IMR-90 (cell line): ENCODE results near the gene HOXA2. TPM values are rescaled to one million over a fixed set of nuclear protein-coding genes. Genes with fewer than 3 reads are reported as not detected.

Source experiments
- ATAC-seq: fragments of 200-7000 bp; cut with Tn5 transposase; 2 replicates; pipeline ENCODE4 v1.9.1; 2020; ENCODE audit warnings: low read depth, mild to moderate bottlenecking, moderate library complexity
- BruUV-seq: library from RNA; stranded (reverse); fragments of 400-500 nt; replicated peaks from 2 replicates; lab custom pipeline; 2021; lab: Mats Ljungman, UMichigan
- CTCF ChIA-PET: fragments of 300-600 bp; formaldehyde crosslinking; extraction: SDS; loops from one replicate; lab custom pipeline; 2021; ENCODE audit warnings: antibody characterized with exemption; lab: Yijun Ruan, JAX
- POLR2A ChIA-PET: fragments of 300-600 bp; sonication (Branson Sonifier 250); formaldehyde crosslinking; loops from one replicate; lab custom pipeline; 2022; ENCODE audit warnings: antibody characterized with exemption; ENCODE audit not compliant: unreplicated experiment; lab: Charles Lee
- DNase-seq: peaks from one replicate; pipeline ENCODE4 v3.0.0; 2013
- H2AFZ ChIP-seq: replicated peaks from 2 replicates; pipeline ENCODE3; 2013; ENCODE audit warnings: low read length, mild to moderate bottlenecking; ENCODE audit not compliant: poor library complexity
- H2AK5ac ChIP-seq: 2 replicates; pipeline ENCODE4 v1.6.1; 2013; ENCODE audit warnings: low read depth, low read length, inconsistent platforms
- H2AK9ac ChIP-seq: replicated peaks from 2 replicates; pipeline ENCODE3; 2013; ENCODE audit warnings: mild to moderate bottlenecking, low read depth, low read length, moderate library complexity; ENCODE audit not compliant: poor library complexity
- H2BK120ac ChIP-seq: 2 replicates; pipeline ENCODE4 v1.6.1; 2013; ENCODE audit warnings: low read depth, low read length, inconsistent platforms
- H2BK15ac ChIP-seq: 3 replicates; pipeline ENCODE4 v1.6.1; 2013; ENCODE audit warnings: low read depth, low read length, inconsistent platforms
- H2BK20ac ChIP-seq: 2 replicates; pipeline ENCODE4 v1.6.1; 2013; ENCODE audit warnings: low read depth, mild to moderate bottlenecking, inconsistent platforms, low read length, moderate library complexity
- H2BK5ac ChIP-seq: 2 replicates; pipeline ENCODE4 v1.6.1; 2013; ENCODE audit warnings: mild to moderate bottlenecking, low read depth, low read length, inconsistent platforms; ENCODE audit not compliant: poor library complexity, severe bottlenecking
- H3K14ac ChIP-seq: replicated peaks from 2 replicates; pipeline ENCODE4 v1.6.1; 2013; ENCODE audit warnings: low read depth, low read length, inconsistent platforms
- H3K18ac ChIP-seq: 2 replicates; pipeline ENCODE4 v1.6.1; 2013; ENCODE audit warnings: low read depth, low read length, control low read depth
- H3K23ac ChIP-seq: 2 replicates; pipeline ENCODE4 v1.6.1; 2013; ENCODE audit warnings: low read depth, low read length, inconsistent platforms
- H3K27ac ChIP-seq: 2 replicates; pipeline ENCODE4 v1.5.1; 2013; ENCODE audit warnings: mild to moderate bottlenecking, control low read depth, low read length; ENCODE audit not compliant: insufficient read depth
- H3K27me3 ChIP-seq: 2 replicates; pipeline ENCODE4 v1.6.1; 2013; ENCODE audit warnings: low read length; ENCODE audit not compliant: control insufficient read depth, insufficient read depth
- H3K36me3 ChIP-seq: 2 replicates; pipeline ENCODE4 v1.6.1; 2013; ENCODE audit warnings: low read length, mixed read lengths; ENCODE audit not compliant: control insufficient read depth, insufficient read depth
- H3K4ac ChIP-seq: 2 replicates; pipeline ENCODE4 v1.6.1; 2013; ENCODE audit warnings: low read depth, low read length, inconsistent platforms
- H3K4me1 ChIP-seq: 2 replicates; pipeline ENCODE4 v1.6.1; 2013; ENCODE audit warnings: low read length, mixed read lengths; ENCODE audit not compliant: control insufficient read depth, insufficient read depth
- H3K4me2 ChIP-seq: 2 replicates; pipeline ENCODE4 v1.6.1; 2013; ENCODE audit warnings: low read depth, mild to moderate bottlenecking, control low read depth, low read length, moderate library complexity
- H3K4me3 ChIP-seq: 2 replicates; pipeline ENCODE4 v1.5.1; 2013; ENCODE audit warnings: low read depth, mild to moderate bottlenecking, control low read depth, low read length, moderate library complexity; ENCODE audit not compliant: insufficient read depth
- H3K56ac ChIP-seq: 2 replicates; pipeline ENCODE4 v1.6.1; 2013; ENCODE audit warnings: low read length, inconsistent platforms; ENCODE audit not compliant: insufficient read depth; ENCODE audit errors: extremely low read depth
- H3K79me1 ChIP-seq, 2 experiments: 2 replicates each; pipeline ENCODE4 v1.6.1; 2013; ENCODE audit warnings: low read length in 2 of 2, inconsistent platforms in 1 of 2, low read depth in 1 of 2
- H3K9ac ChIP-seq: 2 replicates; pipeline ENCODE4 v1.6.1; 2013; ENCODE audit warnings: low read depth, low read length, control low read depth
- H3K9me1 ChIP-seq: 2 replicates; pipeline ENCODE4 v1.6.1; 2013; ENCODE audit warnings: low read length, inconsistent platforms; ENCODE audit not compliant: insufficient read depth
- H3K9me3 ChIP-seq: 2 replicates; pipeline ENCODE4 v1.6.1; 2013; ENCODE audit warnings: low read length; ENCODE audit not compliant: control insufficient read depth, insufficient read depth
- H4K20me1 ChIP-seq: 2 replicates; pipeline ENCODE4 v1.6.1; 2013; ENCODE audit warnings: low read length, inconsistent platforms; ENCODE audit not compliant: insufficient read depth
- H4K5ac ChIP-seq: 2 replicates; pipeline ENCODE4 v1.6.1; 2013; ENCODE audit warnings: mild to moderate bottlenecking, low read depth, low read length, control low read depth
- H4K8ac ChIP-seq, 2 experiments: 2 replicates each; pipeline ENCODE4 v1.6.1; 2013; ENCODE audit warnings: low read depth in 2 of 2, low read length in 2 of 2, control low read depth in 1 of 2, inconsistent platforms in 1 of 2
- H4K91ac ChIP-seq: 2 replicates; pipeline ENCODE4 v1.6.1; 2013; ENCODE audit warnings: low read depth, low read length, inconsistent platforms; ENCODE audit not compliant: insufficient read depth
- BHLHE40 ChIP-seq: fragments of 150-350 bp; IDR thresholded peaks from 2 replicates; pipeline ENCODE4 v1.6.1; 2016; ENCODE audit warnings: mild to moderate bottlenecking, low read depth, low read length
- CEBPB ChIP-seq: IDR thresholded peaks from 2 replicates; pipeline ENCODE4 v1.6.1; 2012; ENCODE audit warnings: low read depth, low read length, improper control_type of control experiment
- CHD1 ChIP-seq: IDR thresholded peaks from 2 replicates; pipeline ENCODE4 v1.6.1; 2012; ENCODE audit warnings: low read depth, low read length, improper control_type of control experiment
- CTCF ChIP-seq: conservative IDR thresholded peaks from 2 replicates; pipeline ENCODE4 v1.5.1; 2012; ENCODE audit warnings: mild to moderate bottlenecking, low read depth, low read length, improper control_type of control experiment
- ELK1 ChIP-seq: fragments of 150-350 bp; IDR thresholded peaks from 2 replicates; pipeline ENCODE4 v1.6.1; 2016; ENCODE audit warnings: low read depth, mild to moderate bottlenecking, low read length, moderate library complexity, borderline replicate concordance
- FOS ChIP-seq: fragments of 150-350 bp; IDR thresholded peaks from 2 replicates; pipeline ENCODE4 v1.6.1; 2016; ENCODE audit warnings: low read depth, low read length
- MAFK ChIP-seq: IDR thresholded peaks from 2 replicates; pipeline ENCODE4 v1.6.1; 2012; ENCODE audit warnings: low read depth, low read length, improper control_type of control experiment
- MAZ ChIP-seq: IDR thresholded peaks from 2 replicates; pipeline ENCODE4 v1.6.1; 2012; ENCODE audit warnings: low read depth, mild to moderate bottlenecking, low read length, improper control_type of control experiment, moderate library complexity, borderline replicate concordance
- MXI1 ChIP-seq: IDR thresholded peaks from 2 replicates; pipeline ENCODE4 v1.6.1; 2012; ENCODE audit warnings: low read depth, mild to moderate bottlenecking, low read length, moderate library complexity, borderline replicate concordance
- NFE2L2 ChIP-seq: fragments of 150-350 bp; IDR thresholded peaks from 2 replicates; pipeline ENCODE4 v1.6.1; 2016; ENCODE audit warnings: low read depth, mild to moderate bottlenecking, low read length
- POLR2A ChIP-seq: IDR thresholded peaks from 2 replicates; pipeline ENCODE4 v1.6.1; 2012; ENCODE audit warnings: mild to moderate bottlenecking, low read depth, low read length
- RAD21 ChIP-seq: IDR thresholded peaks from 2 replicates; pipeline ENCODE4 v1.6.1; 2012; ENCODE audit warnings: low read length, improper control_type of control experiment
- RCOR1 ChIP-seq: IDR thresholded peaks from 2 replicates; pipeline ENCODE4 v1.6.1; 2012; ENCODE audit warnings: mild to moderate bottlenecking, low read length, improper control_type of control experiment; ENCODE audit not compliant: insufficient replicate concordance
- RFX5 ChIP-seq: IDR thresholded peaks from 2 replicates; pipeline ENCODE4 v1.8.0; 2012; ENCODE audit warnings: low read depth, mild to moderate bottlenecking, low read length, moderate library complexity
- SMC3 ChIP-seq: fragments of 150-350 bp; IDR thresholded peaks from 2 replicates; pipeline ENCODE4 v1.6.1; 2016; ENCODE audit warnings: low read depth, mild to moderate bottlenecking, antibody characterized with exemption, low read length, moderate library complexity
- USF2 ChIP-seq: fragments of 150-350 bp; IDR thresholded peaks from 2 replicates; pipeline ENCODE4 v1.6.1; 2017; ENCODE audit warnings: mild to moderate bottlenecking, antibody characterized with exemption, low read length, low read depth
- WGBS, 2 experiments: methylation state at CpG; one replicate each; pipeline versions ENCODE4 v1.1.5 to v1.1.7; 2013; ENCODE audit warnings: missing lambda C conversion rate in 2 of 2; ENCODE audit not compliant: insufficient read length in 1 of 2; ENCODE audit errors: extremely low coverage in 2 of 2; 5-methylcytosine and 5-hydroxymethylcytosine counted together
- dilution Hi-C: fragments of 300-500 bp; cut with HindIII; formaldehyde crosslinking; loops from one replicate; pipeline ENCODE4 v1.14.3; 2018; ENCODE audit warnings: low sequenced_read_pairs; ENCODE audit not compliant: unreplicated experiment
- in situ Hi-C: fragments of 300-500 bp; cut with MboI; formaldehyde crosslinking; loops from 3 replicates; pipeline ENCODE4 v1.14.3; 2019; ENCODE audit warnings: low sequenced_read_pairs, inconsistent platforms, mixed read lengths
- intact Hi-C: fragments of 100-400 bp; cut with micrococcal nuclease; formaldehyde crosslinking; loops from 2 replicates; pipeline ENCODE4 v1.10.0; 2022
- polyA plus RNA-seq, 3 experiments: library from polyadenylated mRNA; depleted of rRNA; stranded (reverse); fragments of >200 nt; gene quantifications; 2 replicates each; pipeline ENCODE4 v1.2.3, GENCODE V29; 2012; ENCODE audit warnings: low replicate concordance in 1 of 3
- total RNA-seq: library from RNA; depleted of rRNA; stranded (reverse); fragments of >200 nt; gene quantifications from 2 replicates; pipeline ENCODE4 v1.2.3, GENCODE V29; 2012

The HOXA2 gene
- total and polyA plus RNA-seq, 2 of the 4 experiments (the other 2 are of a cell fraction) = 1.6 to 3.9 TPM

- H2AK5ac ChIP-seq = no peak overlapping the region
- TF ChIP-seq CHD1 = no peak
- TF ChIP-seq RAD21 = no peak
- no peak for TF ChIP-seq CEBPB
- TF ChIP-seq MAZ = no peak
- no peak for TF ChIP-seq RFX5
- TF ChIP-seq NFE2L2 = no peak
- TF ChIP-seq USF2 = no peak
- no peak for TF ChIP-seq ELK1
- no peak for TF ChIP-seq CTCF
- no peak for TF ChIP-seq FOS
- no peak for TF ChIP-seq MAFK
- TF ChIP-seq BHLHE40 = no peak
- no peak for TF ChIP-seq POLR2A
- TF ChIP-seq SMC3 = no peak
- TF ChIP-seq RCOR1 = no peak
- TF ChIP-seq MXI1 = no peak
- no peak overlapping the region for H2BK20ac ChIP-seq
- POLR2A ChIA-PET = interaction anchor here (0.5 kb wide), 1 partner anchor 59 kb away, joined by 3 read pairs; no protein-coding TSS in a partner anchor
- no peak overlapping the region for H4K91ac ChIP-seq
- no peak overlapping the region for H3K4ac ChIP-seq
- H3K9me1 ChIP-seq = no peaks in the 10 kb centered on the region
- no peak overlapping the region for H3K18ac ChIP-seq
- WGBS, 2 experiments = 100% methylated on average over 1 of the region's 1 CpG; no CpG with 5 or more reads in 1 of the 2 experiments
- CTCF ChIA-PET = no interaction called here
- no peak for DNase-seq
- H3K14ac ChIP-seq = no peak overlapping the region
- BruUV-seq = no TSS peak
- no peaks in the 10 kb centered on the region for H3K79me1 ChIP-seq
- no peak overlapping the region for H3K56ac ChIP-seq
- H2AFZ ChIP-seq = no peak overlapping the region
- H2BK120ac ChIP-seq = 0 out of 2 replicates have a peak overlapping the region, but pooled peaks have one; percentile 4
- H3K9me3 ChIP-seq = no peaks in the 10 kb centered on the region
- no peak overlapping the region for H3K27ac ChIP-seq
- in situ Hi-C loops = no loop called here
- intact Hi-C loops = no loop called here
- H4K8ac ChIP-seq = no peak overlapping the region
- H3K4me2 ChIP-seq = no peak overlapping the region
- no peak overlapping the region for H4K5ac ChIP-seq
- no peak overlapping the region for H2BK5ac ChIP-seq
- no peak overlapping the region for H3K9ac ChIP-seq
- dilution Hi-C loops = no loop called here
- no peak overlapping the region for H3K4me3 ChIP-seq
- H3K4me1 ChIP-seq = no peaks in the 10 kb centered on the region; the same call in 1 of the 2 replicates
- H2AK9ac ChIP-seq = no peak overlapping the region
- no peak overlapping the region for H2BK15ac ChIP-seq
- no peaks in the 10 kb centered on the region for H4K20me1 ChIP-seq
- no peak for ATAC-seq
- H3K23ac ChIP-seq = no peak overlapping the region
- H3K36me3 ChIP-seq = no peaks in the 10 kb centered on the region
- H3K27me3 ChIP-seq = no peaks in the 10 kb centered on the region
These were observed 20.3 kb downstream of the HOXA2 start for GRCh38 chr7:27082171-27082570.
